Mesenteric fat pad (tissue), 1 donor: ENCODE measurements around the gene SOCS6. TPM values are rescaled to one million over a fixed set of nuclear protein-coding genes. Genes with fewer than 3 reads are reported as not detected.
"Not testable (repeated sequence)": the region's sequence is repeated elsewhere in the genome, so short reads cannot be mapped to it uniquely, and the experiment has no call there.

Experiments
- DNase-seq: peaks from one replicate; pipeline ENCODE4 v3.0.0-alpha.2; 2020; ENCODE audit warnings: low spot score
- total RNA-seq: library from RNA; stranded (reverse); fragmentation: NEBNext Ultra II Directional; extraction: Animal tissue kit (Norgen Biotek cat#: 25700); gene quantifications from one replicate; pipeline ENCODE4 v1.2.1, GENCODE V29; 2021
- donor health status: DM: yes; HTN: yes; CAD: no.

SOCS6 gene
- total RNA-seq, 1 donor from 2014 or later, result 17.7 TPM

DNA sequence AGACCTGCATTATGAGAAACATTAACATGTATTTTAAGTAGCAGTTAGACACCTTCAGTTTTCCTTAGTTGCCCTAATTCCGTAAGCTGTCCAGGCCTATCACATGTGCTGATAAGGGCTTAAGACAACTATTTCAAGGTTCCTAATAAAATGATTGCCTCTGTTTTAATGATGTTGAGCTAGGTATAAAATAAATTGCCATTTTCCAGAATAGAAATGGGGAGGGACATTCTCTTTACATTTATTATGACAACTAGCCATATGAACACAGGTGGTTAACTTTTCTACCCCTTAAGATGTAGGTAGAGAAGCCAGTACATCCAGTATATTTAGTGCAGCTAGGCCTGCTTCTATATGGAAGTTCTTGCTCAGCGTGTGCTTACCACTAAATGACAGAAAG is 65.9 kb downstream of the SOCS6 start:
- DNase-seq, result no peak

DNA sequence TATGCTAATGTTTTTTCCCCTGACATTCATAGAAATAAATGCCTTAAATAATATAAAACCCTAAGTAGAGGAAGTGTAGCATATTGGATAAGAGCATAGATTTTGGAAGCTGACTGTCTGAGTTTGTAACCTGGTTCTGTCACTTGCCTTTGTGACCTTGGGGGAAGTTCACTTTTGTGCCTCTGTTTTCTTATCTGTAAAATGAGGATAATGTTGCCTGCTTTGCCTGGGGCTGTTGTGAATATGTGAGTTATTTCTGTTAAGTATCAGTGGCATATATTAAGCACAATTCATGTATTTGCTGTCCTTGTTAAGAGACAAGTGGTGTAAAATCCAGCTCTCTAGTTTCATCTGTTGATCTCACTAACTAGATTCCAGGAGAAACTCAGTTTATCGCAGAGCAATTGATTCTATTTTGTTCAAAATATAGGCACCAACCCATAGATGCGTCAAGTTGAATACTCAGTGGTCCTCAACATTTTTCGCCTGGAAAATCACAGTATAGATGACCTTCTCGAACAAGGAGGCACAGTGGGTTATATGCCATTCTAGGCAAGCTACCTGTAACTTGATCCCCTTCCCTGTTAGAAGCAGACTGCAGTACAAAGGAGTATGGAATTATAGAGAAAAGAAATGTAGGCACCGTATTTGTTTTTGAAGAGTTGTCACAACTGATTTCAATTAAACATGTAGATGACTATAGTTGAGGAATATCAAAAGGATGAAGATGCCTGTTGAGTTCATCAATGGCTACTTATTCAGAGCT is 67.0 kb downstream of the SOCS6 start:
- no peak for DNase-seq

DNA sequence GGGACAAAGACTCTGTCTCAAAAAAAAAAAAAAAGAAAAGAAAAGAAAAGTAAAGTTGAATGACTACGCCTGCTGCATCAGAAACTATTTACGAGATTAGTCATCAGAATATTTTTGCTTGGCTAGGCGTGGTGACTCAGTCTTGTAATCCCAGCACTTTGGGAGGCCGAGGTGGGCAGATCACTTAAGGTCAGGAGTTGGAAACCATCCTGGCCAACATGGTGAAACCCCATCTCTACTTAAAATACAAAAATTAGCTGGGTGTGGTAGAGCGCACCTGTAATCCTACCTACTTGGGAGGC is 69.2 kb downstream of the SOCS6 start:
- not testable (repeated sequence) for DNase-seq

- no peak for DNase-seq
Observed at GRCh38 chr18:70359071-70359470, 70.2 kb downstream of the SOCS6 start.

DNA sequence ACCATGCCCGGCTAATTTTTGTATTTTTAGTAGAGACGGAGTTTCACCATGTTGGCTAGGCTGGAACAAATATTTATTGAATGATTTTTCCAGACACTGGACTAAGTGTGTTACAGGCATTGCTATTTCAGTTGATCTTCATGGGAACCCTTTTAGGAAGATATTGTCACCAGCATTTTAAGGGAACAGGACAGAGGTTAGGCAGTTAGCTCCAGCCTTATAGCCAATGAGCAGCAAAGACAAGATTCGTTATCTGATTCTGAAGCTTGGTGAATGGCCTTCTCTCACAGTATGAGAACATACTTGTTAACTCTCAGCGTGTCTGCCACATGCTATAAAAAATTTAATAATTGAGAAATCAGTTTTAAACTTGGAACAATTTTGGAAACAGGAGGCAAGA is 73.4 kb downstream of the SOCS6 start:
- no peak for DNase-seq

DNA sequence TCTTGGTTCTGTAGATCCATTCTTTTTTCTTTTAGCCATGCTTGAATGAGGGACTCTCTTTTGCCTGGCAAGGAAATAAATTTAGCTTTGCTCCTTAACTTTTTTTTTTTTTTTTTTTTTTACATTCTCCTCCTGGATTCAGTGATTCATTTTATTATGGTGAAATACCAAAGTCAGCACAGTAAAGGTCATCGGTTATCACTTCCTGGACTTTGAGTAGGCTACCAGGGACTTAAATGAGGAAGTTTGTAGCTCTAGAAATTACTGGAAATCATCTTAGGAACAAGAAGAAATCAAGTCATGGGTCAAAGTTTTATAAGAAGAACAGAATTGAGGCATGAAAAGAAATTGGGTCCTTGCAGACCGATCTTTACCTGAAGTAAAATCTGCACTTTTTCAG is 75.0 kb downstream of the SOCS6 start:
- DNase-seq, result no peak

- DNase-seq, result no peak
Observed at GRCh38 chr18:70365361-70365760, 76.5 kb downstream of the SOCS6 start.

GRCh38 chr18:70366174-70366573 is 77.3 kb downstream of the SOCS6 start:
- DNase-seq, result no peak

DNA sequence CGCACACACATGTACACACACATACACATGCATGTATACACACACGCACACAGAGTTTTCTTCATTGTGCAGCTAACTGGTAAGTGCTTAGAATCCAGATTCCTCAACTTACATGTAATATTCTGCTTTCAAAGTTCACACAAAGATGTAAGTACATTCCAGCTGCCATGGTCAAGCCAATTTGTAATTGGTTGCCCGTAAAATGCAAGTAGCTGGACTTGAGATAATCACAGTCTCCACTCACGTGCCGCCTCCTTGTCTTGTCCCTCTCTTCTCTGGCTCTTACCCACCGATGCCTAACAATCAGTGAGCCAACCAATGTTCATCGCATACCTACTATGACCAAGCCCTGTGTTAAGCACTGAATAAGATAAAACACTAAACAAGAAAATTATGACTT is 77.8 kb downstream of the SOCS6 start:
- DNase-seq, result no peak

DNA sequence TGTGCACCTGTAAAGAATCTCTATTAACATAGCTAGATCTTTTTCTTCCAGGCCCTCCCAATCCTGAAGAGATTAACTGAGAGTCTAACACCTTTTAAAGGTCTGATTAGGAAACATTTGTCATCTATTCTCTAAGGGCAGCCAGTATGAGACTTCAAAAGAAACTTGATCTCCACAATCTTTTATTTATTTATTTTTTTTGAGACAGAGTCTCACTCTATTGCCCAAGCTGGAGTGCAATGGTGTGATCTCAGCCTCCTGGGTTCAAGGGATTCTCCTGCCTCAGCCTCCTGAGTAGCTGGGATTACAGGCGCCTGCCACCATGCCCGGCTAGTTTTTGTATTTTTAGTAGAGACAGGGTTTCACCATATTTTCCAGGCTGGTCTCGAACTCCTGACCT is 78.5 kb downstream of the SOCS6 start:
- DNase-seq, result not testable (repeated sequence)

DNA sequence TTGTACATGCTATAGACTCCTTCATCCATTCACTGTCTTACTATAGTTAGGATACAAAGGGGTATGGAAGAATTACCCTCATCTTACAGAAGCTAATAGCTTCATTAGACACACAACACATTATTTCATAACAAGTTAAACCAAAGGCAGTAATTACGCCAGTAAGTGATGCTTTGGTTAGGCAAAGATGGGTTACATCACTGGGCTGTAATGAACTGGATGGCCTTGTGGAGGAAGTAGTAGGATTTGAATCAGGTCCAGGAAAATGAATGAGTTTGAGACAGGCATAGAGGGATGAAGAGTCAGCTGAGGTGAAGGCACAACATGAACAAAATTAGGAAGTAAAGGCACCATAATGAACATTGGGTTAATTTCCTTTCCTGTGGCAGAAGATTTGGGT is 80.1 kb downstream of the SOCS6 start:
- no peak for DNase-seq

DNA sequence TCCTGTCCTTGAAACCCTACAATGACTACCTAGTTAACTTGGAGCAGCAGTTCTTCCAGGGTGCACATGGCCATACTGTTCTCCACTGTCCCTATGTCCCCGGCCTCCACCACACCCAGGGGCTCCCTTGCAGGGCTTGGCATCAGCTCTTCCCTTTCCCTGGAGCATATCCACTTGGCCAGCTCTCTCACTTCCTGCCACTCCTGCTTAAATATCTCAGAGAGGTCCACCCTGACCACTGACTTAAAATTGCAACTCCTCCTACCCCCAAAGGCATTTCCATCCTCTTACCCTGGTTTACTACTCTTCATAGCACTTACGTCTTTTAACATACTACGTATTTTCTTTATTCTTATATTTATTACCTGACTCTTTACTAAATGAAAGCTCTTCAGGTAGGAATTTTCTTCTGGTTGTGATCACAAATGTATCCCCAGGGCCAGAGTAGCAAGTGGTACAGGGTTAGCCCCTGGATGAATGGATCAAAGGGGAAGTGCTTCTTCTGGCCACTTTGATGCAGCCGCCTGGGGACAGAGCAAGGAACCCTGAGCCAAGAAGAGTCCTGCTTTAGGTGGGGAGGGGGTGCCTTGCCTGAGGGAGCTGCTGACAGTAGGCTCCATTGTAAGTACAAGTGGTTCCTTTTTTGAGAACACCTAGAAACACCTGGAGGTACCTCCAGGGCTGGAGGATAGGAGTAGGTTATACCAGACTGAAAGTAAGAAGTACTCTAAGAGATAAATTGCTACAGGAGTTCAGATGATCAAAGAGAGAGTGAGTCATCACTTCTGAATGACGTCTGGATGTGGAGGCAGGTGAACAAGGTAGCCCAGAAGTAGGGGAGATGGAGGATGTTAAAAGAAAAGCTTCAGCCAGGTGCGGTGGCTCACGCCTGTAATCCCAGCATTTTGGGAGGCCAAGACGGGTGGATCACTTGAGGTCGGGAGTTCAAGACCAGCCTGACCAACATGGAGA is 82.2 kb downstream of the SOCS6 start:
- DNase-seq, result no peak

DNA sequence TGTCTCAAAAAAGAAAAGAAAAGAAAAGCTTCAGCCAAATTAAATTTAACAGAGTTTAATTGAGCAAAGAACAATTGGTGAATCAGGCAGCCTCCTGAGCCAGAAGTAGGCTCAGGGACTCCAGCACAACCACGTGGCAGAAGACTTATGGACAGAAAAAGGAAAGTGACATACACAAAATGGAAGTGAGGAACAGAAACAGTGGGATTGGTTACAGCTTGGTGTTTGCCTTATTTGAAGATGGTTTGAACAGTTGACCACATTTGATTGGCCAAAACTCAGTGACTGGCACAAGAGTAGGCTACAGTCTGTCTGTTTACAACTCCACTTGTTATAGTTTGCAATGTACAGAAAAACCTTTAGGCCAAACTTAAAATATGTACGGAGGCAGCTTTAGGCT is 83.1 kb downstream of the SOCS6 start:
- DNase-seq, result no peak

GRCh38 chr18:70372450-70373041 is 83.7 kb downstream of the SOCS6 start:
- DNase-seq, result no peak

DNA sequence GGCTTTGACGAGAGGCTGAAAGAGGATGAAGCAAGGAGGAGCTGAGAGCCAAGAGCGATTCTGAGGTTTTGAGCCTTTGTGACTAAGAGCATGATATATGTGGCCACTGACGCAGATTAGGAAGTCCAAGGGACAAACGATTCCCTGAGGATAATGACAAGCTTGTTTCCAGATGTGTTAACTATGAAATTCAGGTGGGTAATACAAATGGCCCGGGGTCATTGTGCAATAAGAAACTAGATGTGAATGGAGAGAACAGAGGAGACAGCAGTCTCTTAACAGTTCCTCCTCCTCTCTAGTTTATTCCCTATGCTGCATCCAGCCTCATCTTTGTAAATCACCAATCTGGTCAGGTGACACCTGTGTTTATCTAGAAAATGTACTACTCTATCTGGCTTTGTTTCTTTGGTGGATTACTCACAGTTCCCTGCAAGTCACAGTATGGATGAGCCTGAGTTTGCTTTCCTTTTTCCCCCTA is 84.2 kb downstream of the SOCS6 start:
- DNase-seq, result no peak

DNA sequence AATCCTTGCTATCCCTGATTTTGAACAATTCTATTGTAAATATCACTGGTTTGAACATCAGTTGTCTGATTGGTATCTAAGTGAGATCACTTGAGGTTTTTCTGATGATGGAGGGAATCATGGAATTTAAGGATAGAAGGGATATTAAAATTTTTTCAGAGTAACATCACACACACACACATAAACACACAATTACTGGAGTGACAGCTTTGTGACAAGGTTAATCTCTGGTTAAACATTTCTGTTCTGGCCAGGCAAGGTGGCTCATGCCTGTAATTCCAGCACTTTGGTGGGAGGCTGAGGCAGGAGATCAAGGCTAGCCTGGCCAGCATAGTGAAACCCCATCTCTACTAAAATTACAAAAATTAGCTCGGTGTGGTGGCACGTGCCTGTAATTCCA is 85.3 kb downstream of the SOCS6 start:
- no peak for DNase-seq

- DNase-seq, result no peak
Observed at GRCh38 chr18:70376137-70376913, 87.5 kb downstream of the SOCS6 start.

- no peak for DNase-seq
Observed at GRCh38 chr18:70376914-70377258, 88.0 kb downstream of the SOCS6 start.

- DNase-seq, result no peak
Observed at GRCh38 chr18:70377317-70377799, 88.5 kb downstream of the SOCS6 start.

DNA sequence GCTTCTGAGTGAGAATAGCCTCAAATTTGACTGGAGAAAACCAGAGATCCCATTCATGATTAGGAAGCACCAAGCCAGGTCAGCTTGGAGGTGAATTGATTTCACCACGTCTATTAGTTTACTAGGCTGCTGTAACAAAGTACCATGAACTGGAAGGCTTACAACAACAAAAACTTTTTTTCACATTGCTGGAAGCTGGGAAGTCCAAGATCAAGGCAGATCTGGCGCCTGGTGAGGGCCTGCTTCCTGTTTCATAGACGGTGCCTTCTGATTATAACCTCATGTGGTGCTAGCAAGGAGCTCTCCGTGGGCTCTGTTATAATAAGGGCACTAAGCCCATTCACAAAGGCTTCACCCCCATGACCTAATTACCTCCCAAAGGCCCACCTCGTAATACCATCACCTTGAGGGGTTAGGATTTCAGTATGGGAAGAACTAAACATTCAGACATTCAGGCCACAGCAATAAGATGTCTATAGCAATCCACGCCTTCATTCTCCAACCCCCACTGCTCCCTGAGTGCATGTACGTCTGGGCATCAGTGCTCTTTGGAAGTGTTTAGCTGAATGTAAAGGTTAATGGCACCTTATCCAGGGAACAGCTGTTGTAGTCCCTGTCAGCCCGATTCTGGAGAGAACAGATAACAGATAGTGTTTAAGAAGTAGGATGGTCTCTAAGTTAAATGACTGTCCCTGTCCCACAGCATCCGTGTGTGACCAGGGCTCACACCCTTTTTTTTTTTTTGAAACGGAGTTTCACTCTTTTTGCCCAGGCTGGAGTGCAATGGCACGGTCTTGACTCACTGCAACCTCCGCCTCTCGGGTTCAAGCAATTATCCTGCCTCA is 89.2 kb downstream of the SOCS6 start:
- no peak for DNase-seq
